Lung (tissue), 16 donors: ENCODE results near the gene CRB3. TPM values are rescaled to one million over a fixed set of nuclear protein-coding genes. Genes with fewer than 3 reads are reported as not detected.

Experiments
- ATAC-seq: fragments of 200-7000 bp; cut with Tn5 transposase; one replicate; pipeline ENCODE4 v1.9.1; 2020; ENCODE audit warnings: moderate number of reproducible peaks; ENCODE audit not compliant: insufficient read depth, low FRiP score
- DNase-seq, 3 donors: peaks; one replicate each; pipeline ENCODE4 v3.0.0-alpha.2; 2013 to 2017
- H3K27ac ChIP-seq, 2 donors: one replicate each; pipeline ENCODE4 v1.5.1; 2013; ENCODE audit warnings: mild to moderate bottlenecking in 2 of 2, moderate library complexity in 2 of 2, control low read depth in 1 of 2, inconsistent platforms in 1 of 2, low read depth in 1 of 2, low read length in 1 of 2
- H3K27me3 ChIP-seq, 3 donors: one replicate each; pipeline ENCODE4 v1.5.1; 2013; ENCODE audit warnings: low read length in 2 of 3; ENCODE audit not compliant: control insufficient read depth in 3 of 3, insufficient read depth in 3 of 3
- H3K36me3 ChIP-seq, 4 donors: one replicate each; pipeline ENCODE4 v1.5.1; 2013; ENCODE audit warnings: low read length in 4 of 4, mild to moderate bottlenecking in 1 of 4, moderate library complexity in 1 of 4; ENCODE audit not compliant: control insufficient read depth in 4 of 4, insufficient read depth in 4 of 4
- H3K4me1 ChIP-seq, 5 donors: one replicate each; pipeline ENCODE4 v1.5.1; 2013; ENCODE audit warnings: low read length in 5 of 5, mild to moderate bottlenecking in 2 of 5, moderate library complexity in 1 of 5; ENCODE audit not compliant: control insufficient read depth in 5 of 5, insufficient read depth in 5 of 5
- H3K4me3 ChIP-seq: one replicate; pipeline ENCODE4 v1.5.1; 2013; ENCODE audit warnings: mild to moderate bottlenecking, control low read depth, moderate library complexity
- H3K9ac ChIP-seq, 2 donors: one replicate each; pipeline ENCODE4 v1.5.1; 2013; ENCODE audit warnings: low read length in 2 of 2, control low read depth in 1 of 2; ENCODE audit not compliant: insufficient read depth in 1 of 2
- H3K9me3 ChIP-seq, 4 donors: one replicate each; pipeline ENCODE4 v1.5.1; 2013; ENCODE audit warnings: low read length in 3 of 4, mild to moderate bottlenecking in 1 of 4, moderate library complexity in 1 of 4; ENCODE audit not compliant: control insufficient read depth in 4 of 4, insufficient read depth in 3 of 4
- WGBS, 2 donors: extraction: QIAGEN DNeasy Blood & Tissue Kit; methylation state at CpG; one replicate each; pipeline ENCODE4 v1.1.7; 2013; 5-methylcytosine and 5-hydroxymethylcytosine counted together
- long read RNA-seq, 5 donors: transcript quantifications; one replicate each; lab custom pipeline, GENCODE V29; 2026
- polyA plus RNA-seq, 2 donors: library from polyadenylated mRNA; stranded (reverse); fragments of 200-250 nt; gene quantifications; one replicate each; pipeline ENCODE4 v1.2.1, GENCODE V29; 2013
- total RNA-seq, 2 donors: library from RNA; depleted of rRNA in 1 of 2; stranded (reverse); fragments of >200 nt in 1 of 2; gene quantifications; one replicate each; pipeline ENCODE4 v1.2.1, GENCODE V29; 2014 to 2021
- TF ChIP-seq, protein P1 (sequence below): IDR thresholded peaks from 2 replicates; pipeline ENCODE4 v1.5.1; 2012; ENCODE audit warnings: mild to moderate bottlenecking; ENCODE audit errors: control extremely low read depth, extremely low read depth
- donor health status: control.
- donor health status: control.
- donor health status: Bipolar disorder and iron deficiency.
- donor health status: healthy.
- donor health status: DM: yes; HTN: yes; CAD: no.

CRB3 gene, protein sequence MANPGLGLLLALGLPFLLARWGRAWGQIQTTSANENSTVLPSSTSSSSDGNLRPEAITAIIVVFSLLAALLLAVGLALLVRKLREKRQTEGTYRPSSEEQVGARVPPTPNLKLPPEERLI
- total RNA-seq: 10 to 100 TPM; 22.5 to 55.1 TPM
- 10 to 100 TPM; 51.0 to 81.8 TPM for polyA plus RNA-seq
- long read RNA-seq, donor 1, transcript CRB3-202 (5 exons, 733 nt): major isoform, 5 of 11 reads
- long read RNA-seq, donor 1, partial matches to known transcripts: 0 of 11 reads
- long read RNA-seq, donor 1, other reads (novel, unspliced or antisense): 0 of 11 reads
- long read RNA-seq, donor 2, partial matches to known transcripts: 0 of 6 reads
- long read RNA-seq, donor 2, other reads (novel, unspliced or antisense): 0 of 6 reads
- long read RNA-seq, donor 3, partial matches to known transcripts: 0 of 7 reads
- long read RNA-seq, donor 3, other reads (novel, unspliced or antisense): 0 of 7 reads
- long read RNA-seq, donor 4, partial matches to known transcripts: 9 of 14 reads
- long read RNA-seq, donor 4, other reads (novel, unspliced or antisense): 0 of 14 reads
- long read RNA-seq, donor 5, partial matches to known transcripts: 0 of 8 reads
- long read RNA-seq, donor 5, other reads (novel, unspliced or antisense): 0 of 8 reads

DNA sequence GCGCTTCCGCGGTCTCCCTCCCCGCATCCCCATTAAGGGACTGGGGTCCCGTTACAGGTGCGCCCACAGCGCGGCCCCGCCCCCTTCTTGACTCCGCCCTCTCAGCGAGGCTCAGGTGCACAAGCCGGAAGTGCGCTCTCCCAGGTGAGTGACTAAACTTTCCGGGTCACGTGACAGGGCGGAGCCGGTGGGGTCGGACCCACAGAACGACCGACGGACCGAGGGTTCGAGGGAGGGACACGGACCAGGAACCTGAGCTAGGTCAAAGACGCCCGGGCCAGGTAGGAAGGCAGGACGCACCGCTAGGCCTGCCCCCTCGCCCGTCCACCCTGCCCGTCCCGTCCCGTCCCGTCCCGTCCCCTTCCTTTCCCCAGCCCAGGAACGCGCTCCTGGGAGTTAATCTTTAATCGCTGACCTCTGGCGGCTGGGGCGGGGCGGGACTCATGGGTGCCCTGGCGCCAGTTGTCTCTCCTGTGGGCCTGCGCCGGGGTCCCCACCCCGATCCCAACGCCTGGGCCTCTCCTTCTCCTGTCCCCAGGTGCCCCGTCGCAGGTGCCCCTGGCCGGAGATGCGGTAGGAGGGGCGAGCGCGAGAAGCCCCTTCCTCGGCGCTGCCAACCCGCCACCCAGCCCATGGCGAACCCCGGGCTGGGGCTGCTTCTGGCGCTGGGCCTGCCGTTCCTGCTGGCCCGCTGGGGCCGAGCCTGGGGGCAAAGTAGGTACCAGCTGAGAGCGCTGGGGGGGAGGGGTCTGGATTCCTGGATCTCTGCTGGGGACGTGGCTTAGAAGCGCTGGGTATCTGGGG is at the start of gene CRB3:
CRB3 (plus strand) TSS at position 202 of the 804 bp plus-strand sequence; CDS start at position 633, 431 bp downstream.
- Histone ChIP-seq H3K4me1 (peaks cover 0 to 3% (median 0%) of the 10 kb centered on the region in 5 donors), H3K9me3 (no peaks in the 10 kb centered on the region), H3K27ac (peak within 1 kb of the TSS in 1 of 2 donors; percentile 83), H3K27me3 (peaks cover 0 to 11% (median 7%) of the 10 kb centered on the region in 3 donors), H3K9ac (peak within 1 kb of the TSS in 1 of 2 donors; percentile 16), H3K36me3 (no peaks in the 10 kb centered on the region), H3K4me3 (peak within 1 kb of the TSS; percentile 41)
- DNase-seq (peak; percentile 61 to 84 (median 82)), ATAC-seq (peak; percentile 20)
- WGBS, 2 donors: 6 to 10% methylated on average over 62 to 65 of the region's 65 CpGs
- TF ChIP-seq, protein P1, sequence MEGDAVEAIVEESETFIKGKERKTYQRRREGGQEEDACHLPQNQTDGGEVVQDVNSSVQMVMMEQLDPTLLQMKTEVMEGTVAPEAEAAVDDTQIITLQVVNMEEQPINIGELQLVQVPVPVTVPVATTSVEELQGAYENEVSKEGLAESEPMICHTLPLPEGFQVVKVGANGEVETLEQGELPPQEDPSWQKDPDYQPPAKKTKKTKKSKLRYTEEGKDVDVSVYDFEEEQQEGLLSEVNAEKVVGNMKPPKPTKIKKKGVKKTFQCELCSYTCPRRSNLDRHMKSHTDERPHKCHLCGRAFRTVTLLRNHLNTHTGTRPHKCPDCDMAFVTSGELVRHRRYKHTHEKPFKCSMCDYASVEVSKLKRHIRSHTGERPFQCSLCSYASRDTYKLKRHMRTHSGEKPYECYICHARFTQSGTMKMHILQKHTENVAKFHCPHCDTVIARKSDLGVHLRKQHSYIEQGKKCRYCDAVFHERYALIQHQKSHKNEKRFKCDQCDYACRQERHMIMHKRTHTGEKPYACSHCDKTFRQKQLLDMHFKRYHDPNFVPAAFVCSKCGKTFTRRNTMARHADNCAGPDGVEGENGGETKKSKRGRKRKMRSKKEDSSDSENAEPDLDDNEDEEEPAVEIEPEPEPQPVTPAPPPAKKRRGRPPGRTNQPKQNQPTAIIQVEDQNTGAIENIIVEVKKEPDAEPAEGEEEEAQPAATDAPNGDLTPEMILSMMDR: no peak

DNA sequence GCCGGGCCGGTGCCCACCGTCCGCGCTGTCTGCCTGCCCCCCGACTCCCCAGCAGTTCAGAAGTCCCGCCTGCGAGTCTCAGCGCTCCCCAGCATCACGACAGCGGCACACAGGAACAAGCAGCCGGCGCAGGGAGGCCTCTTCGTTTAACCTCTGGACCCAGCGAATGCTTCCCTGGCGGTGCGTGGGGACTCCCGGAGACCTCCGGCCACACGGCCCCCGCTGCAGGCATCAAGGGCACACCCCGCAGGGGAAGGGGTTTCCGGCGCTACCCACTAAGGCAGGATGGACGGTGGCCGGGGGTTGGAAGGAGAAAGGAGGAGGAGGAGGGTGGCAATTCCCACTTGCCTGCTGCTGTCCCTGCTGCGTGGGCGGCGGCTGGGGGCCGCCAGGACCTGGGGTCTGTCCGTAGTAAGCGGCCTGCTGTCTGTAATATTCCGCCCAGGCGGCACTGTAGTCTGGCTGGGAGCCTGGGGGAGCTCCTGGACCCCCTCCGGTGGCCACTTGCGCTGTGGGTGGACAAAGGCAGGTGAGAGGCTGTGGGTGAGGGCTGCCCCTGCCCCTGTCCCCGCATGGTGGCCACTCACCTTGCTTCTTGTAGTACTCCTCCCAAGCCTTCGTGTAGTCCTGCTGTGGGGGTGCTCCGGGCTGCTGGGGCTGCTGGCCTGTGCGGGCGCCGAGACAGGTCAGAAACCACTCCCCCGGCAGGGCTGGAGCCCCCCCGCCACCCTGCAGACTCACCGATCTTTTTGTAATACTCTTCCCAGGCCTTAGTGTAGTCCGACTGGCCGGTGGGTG is 49.1 kb upstream of the CRB3 start:
- H3K9me3 ChIP-seq: no peaks in the 10 kb centered on the region
- no peak overlapping the region for H3K27ac ChIP-seq
- peaks cover 17 to 61% (median 35%) of the 10 kb centered on the region in 4 donors for H3K36me3 ChIP-seq
- H3K4me1 ChIP-seq: peaks cover 0 to 31% (median 10%) of the 10 kb centered on the region in 5 donors
- TF ChIP-seq, protein P1: no peak
- no peak for ATAC-seq
- H3K4me3 ChIP-seq: no peak overlapping the region
- H3K27me3 ChIP-seq: no peaks in the 10 kb centered on the region
- no peak for DNase-seq
- 94 to 96% methylated on average over 46 to 47 of the region's 47 CpGs for WGBS, 2 donors
- no peak overlapping the region for H3K9ac ChIP-seq

DNA sequence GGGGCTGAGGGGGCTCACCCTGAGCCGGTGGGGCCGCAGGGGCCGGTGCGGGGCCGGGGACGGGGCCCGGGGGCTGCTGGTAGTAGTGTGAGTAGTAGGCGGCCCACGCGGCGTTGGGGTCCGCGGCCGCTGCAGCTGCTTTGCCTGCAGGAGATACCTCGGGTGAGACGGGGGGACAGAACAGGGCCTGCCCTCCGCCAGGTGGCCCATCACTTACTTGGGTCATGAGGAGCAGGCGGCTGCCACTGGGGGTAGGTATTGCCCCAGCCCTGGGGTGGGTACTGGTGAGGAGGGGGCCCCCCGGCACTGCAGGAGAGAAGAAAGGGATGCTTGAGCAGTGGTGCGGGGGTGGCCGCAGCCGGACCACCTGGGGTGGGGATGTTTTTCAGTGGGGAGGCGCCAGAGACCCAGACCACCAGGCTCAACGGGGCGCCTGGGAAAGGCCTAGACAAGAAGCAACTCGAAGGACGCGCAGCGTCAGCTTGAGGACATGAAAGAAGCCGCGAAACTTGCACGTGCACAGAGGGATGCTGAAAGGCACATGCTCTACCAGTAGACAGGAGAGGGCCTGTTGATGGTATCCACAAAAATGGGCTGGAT is 48.4 kb upstream of the CRB3 start:
- Histone ChIP-seq H3K36me3 (peaks cover 20 to 67% (median 39%) of the 10 kb centered on the region in 4 donors), H3K9me3 (no peaks in the 10 kb centered on the region), H3K27me3 (no peaks in the 10 kb centered on the region), H3K4me1 (peaks cover 0 to 31% (median 10%) of the 10 kb centered on the region in 5 donors), H3K9ac (no peak overlapping the region), H3K4me3 (no peak overlapping the region), H3K27ac (no peak overlapping the region)
- no peak for DNase-seq
- ATAC-seq: no peak
- WGBS, 2 donors: 95 to 98% methylated on average over 32 of the region's 32 CpGs
- TF ChIP-seq, protein P1: no peak
